ENCODE measurements around the gene BCL11B. TPM values are rescaled to one million over a fixed set of nuclear protein-coding genes. Genes with fewer than 3 reads are reported as not detected.

BCL11B gene
- total RNA-seq, 1 donor from 2014 or later = 8.4 TPM

- no peak for DNase-seq (ENCODE audit: low spot score)
Observed at GRCh38 chr14:99287269-99287942, 15.4 kb upstream of the BCL11B start.

- DNase-seq (ENCODE audit: low spot score) = no peak
Observed at GRCh38 chr14:99286761-99287160, 14.8 kb upstream of the BCL11B start.

- no peak for DNase-seq (ENCODE audit: low spot score)
Observed at GRCh38 chr14:99284254-99285004, 12.4 kb upstream of the BCL11B start.

- DNase-seq (ENCODE audit: low spot score) = no peak
Observed at GRCh38 chr14:99282261-99283050, 10.5 kb upstream of the BCL11B start.

- DNase-seq (ENCODE audit: low spot score) = no peak
Observed at GRCh38 chr14:99281396-99281795, 9.4 kb upstream of the BCL11B start.

GRCh38 chr14:99280852-99281251, 8.9 kb upstream of the BCL11B start:
- no peak for DNase-seq (ENCODE audit: low spot score)

GRCh38 chr14:99280066-99280731, 8.2 kb upstream of the BCL11B start:
- DNase-seq (ENCODE audit: low spot score) = no peak

GRCh38 chr14:99278836-99279235, 6.8 kb upstream of the BCL11B start:
- DNase-seq (ENCODE audit: low spot score) = no peak

- no peak for DNase-seq (ENCODE audit: low spot score)
Observed at GRCh38 chr14:99277530-99277929, 5.5 kb upstream of the BCL11B start.

- no peak for DNase-seq (ENCODE audit: low spot score)
Observed at GRCh38 chr14:99276482-99276881, 4.5 kb upstream of the BCL11B start.

GRCh38 chr14:99275222-99275584, 3.2 kb upstream of the BCL11B start:
- DNase-seq (ENCODE audit: low spot score) = no peak

GRCh38 chr14:99274346-99275221, 2.6 kb upstream of the BCL11B start:
- DNase-seq (ENCODE audit: low spot score) = peak; percentile 84

- no peak for DNase-seq (ENCODE audit: low spot score)
Observed at GRCh38 chr14:99273766-99274345, 1.9 kb upstream of the BCL11B start.

GRCh38 chr14:99272899-99273765, 1.1 kb upstream of the BCL11B start:
- DNase-seq (ENCODE audit: low spot score) = peak; percentile 68

GRCh38 chr14:99272632-99272898, 568 bp upstream of the BCL11B start:
- no peak for DNase-seq (ENCODE audit: low spot score)

- no peak for DNase-seq (ENCODE audit: low spot score)
Observed at GRCh38 chr14:99271221-99271941, 616 bp downstream of the BCL11B start.

GRCh38 chr14:99270458-99271220, 1.4 kb downstream of the BCL11B start:
- DNase-seq (ENCODE audit: low spot score) = no peak
